ENCODE results near the gene NKX1-2. TPM values are rescaled to one million over a fixed set of nuclear protein-coding genes. Genes with fewer than 3 reads are reported as not detected.

NKX1-2 gene
- total and polyA plus RNA-seq, 2 experiments from 2014 or later: 9.8 to 39.4 TPM

DNA sequence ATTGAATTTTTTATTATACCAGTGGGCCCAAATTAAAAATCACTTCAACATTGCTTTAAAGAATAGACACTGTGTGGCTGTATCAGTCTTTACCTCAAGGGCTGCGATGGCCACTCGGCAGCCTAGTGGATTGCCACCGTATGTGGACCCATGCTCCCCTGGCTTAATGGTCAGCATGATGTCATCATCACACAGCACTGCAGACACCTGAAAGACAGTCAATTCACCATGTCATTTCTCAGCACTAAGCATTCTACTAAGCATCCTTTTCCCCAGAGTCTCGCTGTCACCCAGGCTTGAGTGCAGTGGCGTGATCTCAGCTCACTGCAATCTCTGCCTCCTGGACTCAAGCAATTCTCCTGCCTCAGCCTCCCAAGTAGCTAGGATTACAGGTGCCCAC is 48.2 kb downstream of the NKX1-2 start (continued):
- TF ChIP-seq, protein P1, sequence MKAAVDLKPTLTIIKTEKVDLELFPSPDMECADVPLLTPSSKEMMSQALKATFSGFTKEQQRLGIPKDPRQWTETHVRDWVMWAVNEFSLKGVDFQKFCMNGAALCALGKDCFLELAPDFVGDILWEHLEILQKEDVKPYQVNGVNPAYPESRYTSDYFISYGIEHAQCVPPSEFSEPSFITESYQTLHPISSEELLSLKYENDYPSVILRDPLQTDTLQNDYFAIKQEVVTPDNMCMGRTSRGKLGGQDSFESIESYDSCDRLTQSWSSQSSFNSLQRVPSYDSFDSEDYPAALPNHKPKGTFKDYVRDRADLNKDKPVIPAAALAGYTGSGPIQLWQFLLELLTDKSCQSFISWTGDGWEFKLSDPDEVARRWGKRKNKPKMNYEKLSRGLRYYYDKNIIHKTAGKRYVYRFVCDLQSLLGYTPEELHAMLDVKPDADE (IDR thresholded peaks at IDR 0.05): no peak
- TF ChIP-seq JUNB (IDR thresholded peaks at IDR 0.05; ENCODE audit: unreplicated experiment): no peak
- TF ChIP-seq EZH2phosphoT487 (IDR thresholded peaks at IDR 0.05; ENCODE audit: unreplicated experiment): no peak

Other genes starting within 250 kb of the NKX1-2 start
- gene OAT, start 31.1 kb downstream of the NKX1-2 start, total RNA-seq (2014; rRNA removed; shearing (Covaris generic)): 139 and 158 TPM in 2 replicates
- 131 and 136 TPM in 2 replicates for gene OAT, start 31.1 kb downstream of the NKX1-2 start, polyA plus RNA-seq (2016; fragmentation: Nextera tagmentation; extraction: Ambion mirVana)
- 34.1 and 40.2 TPM in 2 replicates for gene LHPP, start 11.8 kb upstream of the NKX1-2 start, total RNA-seq (2014; rRNA removed; shearing (Covaris generic))
- 25.5 and 27.4 TPM in 2 replicates for gene LHPP, start 11.8 kb upstream of the NKX1-2 start, polyA plus RNA-seq (2016; fragmentation: Nextera tagmentation; extraction: Ambion mirVana)

Data from GM23338 (cell line).